ENCODE results near the gene DUOX1. TPM values are rescaled to one million over a fixed set of nuclear protein-coding genes. Genes with fewer than 3 reads are reported as not detected.

Gene DUOX1
- total RNA-seq, 2 experiments from 2014 or later: not detected

DNA sequence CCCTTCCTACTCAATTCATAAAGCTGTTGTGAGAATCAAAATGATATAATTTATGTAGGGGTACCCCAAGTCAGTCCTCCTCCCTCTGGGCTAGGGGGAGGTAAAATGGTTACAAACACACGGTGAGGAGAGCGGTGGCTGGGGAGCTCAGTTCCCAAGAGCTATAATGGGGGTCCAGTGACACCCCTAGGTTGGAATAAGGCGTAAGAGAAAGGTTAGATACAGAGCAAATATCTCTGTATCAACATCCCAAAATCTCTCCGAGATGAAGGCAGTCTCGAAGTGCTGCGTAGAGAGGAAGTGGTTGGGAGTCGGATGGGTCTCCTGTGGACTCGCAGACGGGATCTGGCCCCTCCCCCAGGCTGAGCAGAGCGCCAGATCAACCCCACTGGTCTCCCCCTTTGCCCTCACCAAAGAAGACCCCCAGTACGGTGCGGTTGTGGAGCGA lies 17.6 kb upstream of the DUOX1 start:
- ATAC-seq: no peak
- TF ChIP-seq, protein P1, sequence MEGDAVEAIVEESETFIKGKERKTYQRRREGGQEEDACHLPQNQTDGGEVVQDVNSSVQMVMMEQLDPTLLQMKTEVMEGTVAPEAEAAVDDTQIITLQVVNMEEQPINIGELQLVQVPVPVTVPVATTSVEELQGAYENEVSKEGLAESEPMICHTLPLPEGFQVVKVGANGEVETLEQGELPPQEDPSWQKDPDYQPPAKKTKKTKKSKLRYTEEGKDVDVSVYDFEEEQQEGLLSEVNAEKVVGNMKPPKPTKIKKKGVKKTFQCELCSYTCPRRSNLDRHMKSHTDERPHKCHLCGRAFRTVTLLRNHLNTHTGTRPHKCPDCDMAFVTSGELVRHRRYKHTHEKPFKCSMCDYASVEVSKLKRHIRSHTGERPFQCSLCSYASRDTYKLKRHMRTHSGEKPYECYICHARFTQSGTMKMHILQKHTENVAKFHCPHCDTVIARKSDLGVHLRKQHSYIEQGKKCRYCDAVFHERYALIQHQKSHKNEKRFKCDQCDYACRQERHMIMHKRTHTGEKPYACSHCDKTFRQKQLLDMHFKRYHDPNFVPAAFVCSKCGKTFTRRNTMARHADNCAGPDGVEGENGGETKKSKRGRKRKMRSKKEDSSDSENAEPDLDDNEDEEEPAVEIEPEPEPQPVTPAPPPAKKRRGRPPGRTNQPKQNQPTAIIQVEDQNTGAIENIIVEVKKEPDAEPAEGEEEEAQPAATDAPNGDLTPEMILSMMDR (IDR thresholded peaks at IDR 0.05): no peak
- no peak for DNase-seq
- Mint-ChIP-seq H3K4me3 (peak overlapping the region; percentile 7), H3K27ac (no peak overlapping the region), H3K36me3 (ENCODE audit: low read depth) (no peaks in the 10 kb centered on the region), H3K9me3 (no peaks in the 10 kb centered on the region), H3K4me1 (ENCODE audit: low read depth) (peaks cover 40% of the 10 kb centered on the region), H3K27me3 (peaks cover 73% of the 10 kb centered on the region)
- POLR2A ChIA-PET: no interaction called here
- CTCF ChIA-PET: interaction anchor here (1.7 to 2.0 kb wide), 2 partner anchors 12 to 15 kb away, joined by 4 to 13 read pairs; no protein-coding TSS in a partner anchor
- intact Hi-C loops (cut with micrococcal nuclease): no loop called here

DNA sequence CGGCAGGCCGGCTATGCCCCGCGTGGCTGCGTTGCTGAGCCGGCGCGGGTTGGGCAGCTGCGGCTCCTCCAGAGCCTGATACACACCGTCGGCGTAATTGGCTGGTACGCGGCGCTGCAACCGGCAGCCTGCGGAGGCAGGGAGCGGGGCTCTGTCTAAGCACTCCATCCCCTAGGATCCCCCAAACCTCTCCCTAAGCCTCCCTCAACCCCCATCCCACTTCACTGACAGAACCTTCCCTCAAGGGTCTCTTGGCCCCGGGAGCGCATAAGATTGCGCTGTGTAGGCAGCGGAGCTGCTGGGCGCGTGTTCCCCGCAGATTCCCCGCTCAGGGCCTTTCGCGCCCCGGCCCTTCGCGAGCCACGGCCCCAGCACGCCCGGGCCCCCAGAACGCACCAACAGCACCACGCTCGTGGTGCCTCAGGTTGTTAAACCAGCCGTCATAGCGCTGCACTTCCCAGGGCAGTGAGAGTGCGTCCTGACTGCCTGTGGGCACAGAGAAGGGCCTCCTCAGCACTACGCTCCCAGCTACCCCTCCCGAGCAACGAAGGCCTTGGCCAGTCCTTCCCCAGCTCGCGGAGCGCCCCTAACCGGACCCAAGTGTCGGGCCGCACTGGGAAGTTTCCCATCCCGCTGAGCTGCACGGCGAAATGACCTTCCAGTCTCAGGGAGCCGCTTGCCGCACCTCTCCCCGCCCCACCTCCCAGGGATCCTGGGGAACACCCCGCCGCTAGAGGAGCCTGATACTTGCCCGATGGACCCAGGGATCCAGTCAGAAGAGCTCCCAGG lies 17.0 kb upstream of the DUOX1 start:
- CTCF ChIA-PET: interaction anchor here (1.2 to 2.0 kb wide), 3 partner anchors 11 to 17 kb away, joined by 3 to 13 read pairs (median 4); partner anchors contain the start of genes DUOX1 and DUOXA1
- POLR2A ChIA-PET: no interaction called here
- TF ChIP-seq, protein P1 (IDR thresholded peaks at IDR 0.05): no peak
- intact Hi-C loops (cut with micrococcal nuclease): no loop called here
- H3K36me3 Mint-ChIP-seq (ENCODE audit: low read depth): no peaks in the 10 kb centered on the region
- peak overlapping the region; percentile 7 for H3K4me3 Mint-ChIP-seq
- peaks cover 79% of the 10 kb centered on the region for H3K27me3 Mint-ChIP-seq
- peaks cover 46% of the 10 kb centered on the region for H3K4me1 Mint-ChIP-seq (ENCODE audit: low read depth)
- ATAC-seq (no peak), DNase-seq (no peak)
- no peaks in the 10 kb centered on the region for H3K9me3 Mint-ChIP-seq
- H3K27ac Mint-ChIP-seq: no peak overlapping the region

DNA sequence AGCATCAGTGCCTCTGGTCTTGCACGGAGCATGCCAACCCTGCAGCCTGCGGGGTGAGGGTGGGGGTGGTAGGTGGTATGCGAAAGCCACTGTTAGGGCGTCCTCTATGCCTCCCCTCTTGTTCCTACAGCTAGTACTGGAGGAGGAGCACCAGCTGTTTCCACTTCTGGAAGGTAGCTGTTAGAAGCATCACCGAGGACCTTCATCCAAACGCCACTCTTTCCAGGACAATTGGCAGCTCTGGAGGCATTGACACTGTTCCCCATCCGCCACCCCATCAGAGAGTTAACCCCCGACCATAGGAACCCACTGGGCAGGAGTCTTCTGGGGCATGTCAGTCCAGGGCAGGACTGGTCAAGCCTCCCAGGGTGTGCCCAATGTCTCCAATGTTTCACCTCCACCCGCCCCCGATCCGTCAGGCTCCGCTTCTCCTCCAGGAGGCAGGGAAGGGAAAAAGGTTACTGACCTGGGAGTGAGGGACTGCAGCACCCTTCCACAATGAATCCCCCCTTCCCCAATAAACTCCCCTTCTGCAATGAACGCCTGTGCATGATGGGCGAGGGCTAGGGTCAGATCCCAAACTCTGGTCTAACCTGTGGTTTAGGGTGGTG lies 16.3 kb upstream of the DUOX1 start:
- Mint-ChIP-seq H3K36me3 (ENCODE audit: low read depth) (no peaks in the 10 kb centered on the region), H3K4me1 (ENCODE audit: low read depth) (peaks cover 48% of the 10 kb centered on the region), H3K4me3 (no peak overlapping the region), H3K27me3 (peaks cover 85% of the 10 kb centered on the region), H3K27ac (no peak overlapping the region), H3K9me3 (no peaks in the 10 kb centered on the region)
- TF ChIP-seq, protein P1 (IDR thresholded peaks at IDR 0.05): no peak
- intact Hi-C loops (cut with micrococcal nuclease): no loop called here
- POLR2A ChIA-PET: no interaction called here
- ATAC-seq (no peak), DNase-seq (no peak)
- CTCF ChIA-PET: interaction anchor here (1.2 to 2.0 kb wide), 3 partner anchors 11 to 17 kb away, joined by 3 to 13 read pairs (median 4); partner anchors contain the start of genes DUOX1 and DUOXA1

DNA sequence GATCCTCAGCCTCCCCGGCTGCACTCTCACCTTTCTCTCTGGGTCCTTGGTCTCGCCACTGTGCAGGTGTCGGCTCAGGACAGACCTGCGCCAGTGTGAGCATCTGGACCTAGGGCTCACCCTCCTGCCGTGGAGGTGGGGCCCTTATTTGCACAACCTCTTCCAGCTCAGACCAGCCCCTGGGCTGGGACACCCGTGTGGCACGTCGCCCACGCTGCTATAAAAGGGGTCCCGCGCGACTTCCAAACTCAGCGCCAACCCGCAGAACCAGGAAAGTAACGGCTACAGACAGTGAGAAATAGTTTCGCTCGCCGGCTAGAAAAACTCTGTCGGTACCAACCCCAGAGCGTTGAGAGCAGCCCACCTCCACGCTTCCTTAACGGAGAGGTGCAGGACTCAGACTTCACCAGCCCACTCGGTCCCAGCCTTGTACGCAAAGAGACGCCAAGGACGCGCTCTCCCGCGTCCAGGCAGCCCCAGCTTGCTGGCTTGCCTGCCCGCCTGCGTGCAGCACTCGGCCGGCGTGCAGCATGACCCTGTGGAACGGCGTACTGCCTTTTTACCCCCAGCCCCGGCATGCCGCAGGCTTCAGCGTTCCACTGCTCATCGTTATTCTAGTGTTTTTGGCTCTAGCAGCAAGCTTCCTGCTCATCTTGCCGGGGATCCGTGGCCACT lies 15.6 kb upstream of the DUOX1 start, which contains the start of the genes DUOX2 and DUOXA2:
Gene DUOX2, minus strand, starts transcription at position 97 of the 675 bp plus-strand sequence. CDS start 761 bp downstream, outside the sequence.
Gene DUOXA2, plus strand, starts transcription at position 251 of the 675 bp plus-strand sequence. Its CDS starts 280 bp downstream, at position 531.
- intact Hi-C loops (cut with micrococcal nuclease): no loop called here
- Mint-ChIP-seq H3K27ac (no peak within 1 kb of the TSS), H3K4me1 (ENCODE audit: low read depth) (peaks cover 48% of the 10 kb centered on the region), H3K36me3 (ENCODE audit: low read depth) (no peaks in the 10 kb centered on the region), H3K4me3 (peak within 1 kb of the TSS; percentile 15), H3K27me3 (peaks cover 80% of the 10 kb centered on the region), H3K9me3 (no peaks in the 10 kb centered on the region)
- POLR2A ChIA-PET: no interaction called here
- no peak for DNase-seq
- no peak for ATAC-seq
- TF ChIP-seq, protein P1 (IDR thresholded peaks at IDR 0.05): no peak
- CTCF ChIA-PET: interaction anchor here (1.2 kb wide), 1 partner anchor 13 kb away, joined by 4 read pairs; no protein-coding TSS in a partner anchor
